HepG2 (cell line): ENCODE results near the gene SGTB. TPM values are rescaled to one million over a fixed set of nuclear protein-coding genes. Genes with fewer than 3 reads are reported as not detected.

Experiments
- DMAP1 ChIP-seq: IDR thresholded peaks from 2 replicates; pipeline ENCODE4 v1.6.1; 2016
- HNF4A ChIP-seq: sonication (generic); formaldehyde crosslinking; IDR thresholded peaks from 2 replicates; pipeline ENCODE4 v1.4.0; 2020; ENCODE audit warnings: missing genetic modification reagents
- HOXA3 ChIP-seq: sonication (generic); formaldehyde crosslinking; IDR thresholded peaks from 2 replicates; pipeline ENCODE4 v1.5.0; 2020; ENCODE audit warnings: missing genetic modification reagents
- KAT8 ChIP-seq: IDR thresholded peaks from 2 replicates; pipeline ENCODE4 v1.6.1; 2016; ENCODE audit warnings: missing genetic modification reagents, missing compliant biosample characterization
- MEF2D ChIP-seq: sonication (generic); formaldehyde crosslinking; IDR thresholded peaks from 2 replicates; pipeline ENCODE4 v1.5.1; 2020; ENCODE audit warnings: mild to moderate bottlenecking, missing genetic modification reagents
- MEIS1 ChIP-seq: sonication (generic); formaldehyde crosslinking; IDR thresholded peaks from 2 replicates; pipeline ENCODE4 v1.9.0; 2021; ENCODE audit warnings: mild to moderate bottlenecking, missing genetic modification reagents, moderate library complexity, borderline replicate concordance
- MEIS2 ChIP-seq: sonication (generic); formaldehyde crosslinking; IDR thresholded peaks from 2 replicates; pipeline ENCODE4 v1.9.0; 2021; ENCODE audit warnings: mild to moderate bottlenecking, missing genetic modification reagents
- MYNN ChIP-seq: sonication (generic); formaldehyde crosslinking; IDR thresholded peaks from 2 replicates; pipeline ENCODE4 v1.4.0; 2020; ENCODE audit warnings: mild to moderate bottlenecking, low read depth, missing genetic modification reagents
- PATZ1 ChIP-seq: sonication (generic); formaldehyde crosslinking; IDR thresholded peaks from 2 replicates; pipeline ENCODE4 v1.4.0; 2020; ENCODE audit warnings: missing genetic modification reagents
- TBX3 ChIP-seq: fragments of 450-650 bp; IDR thresholded peaks from 2 replicates; pipeline ENCODE4 v1.6.1; 2017; ENCODE audit warnings: antibody characterized with exemption, mild to moderate bottlenecking, inconsistent platforms, borderline replicate concordance
- THAP9 ChIP-seq: sonication (generic); formaldehyde crosslinking; IDR thresholded peaks from 2 replicates; pipeline ENCODE4; 2020; ENCODE audit warnings: missing genetic modification reagents, mild to moderate bottlenecking, borderline replicate concordance
- ZNF230 ChIP-seq: sonication (generic); formaldehyde crosslinking; IDR thresholded peaks from 2 replicates; pipeline ENCODE4 v1.4.0; 2020; ENCODE audit warnings: mild to moderate bottlenecking, missing genetic modification reagents
- ZNF431 ChIP-seq: sonication (generic); formaldehyde crosslinking; IDR thresholded peaks from 2 replicates; pipeline ENCODE4 v1.9.0; 2022; ENCODE audit warnings: missing genetic modification reagents, low read depth, mild to moderate bottlenecking, borderline replicate concordance
- ZNF496 ChIP-seq: sonication (generic); formaldehyde crosslinking; IDR thresholded peaks from 2 replicates; pipeline ENCODE4 v1.8.1; 2023; ENCODE audit warnings: mild to moderate bottlenecking, moderate library complexity, missing genetic modification reagents; ENCODE audit not compliant: insufficient replicate concordance
- ZNF557 ChIP-seq: sonication (generic); formaldehyde crosslinking; IDR thresholded peaks from 2 replicates; pipeline ENCODE4 v1.4.0; 2020; ENCODE audit warnings: missing genetic modification reagents
- ZNF570 ChIP-seq: sonication (generic); formaldehyde crosslinking; IDR thresholded peaks from 2 replicates; pipeline ENCODE4 v1.4.0; 2020; ENCODE audit warnings: mild to moderate bottlenecking, missing genetic modification reagents, borderline replicate concordance
- ZNF597 ChIP-seq: sonication (generic); formaldehyde crosslinking; IDR thresholded peaks from 2 replicates; pipeline ENCODE4 v1.5.0; 2020; ENCODE audit warnings: missing genetic modification reagents
- ZNF709 ChIP-seq: sonication (generic); formaldehyde crosslinking; IDR thresholded peaks from 2 replicates; pipeline ENCODE4 v1.5.0; 2020; ENCODE audit warnings: mild to moderate bottlenecking, missing genetic modification reagents
- ZNF740 ChIP-seq: sonication (generic); formaldehyde crosslinking; IDR thresholded peaks from 2 replicates; pipeline ENCODE4 v1.4.0; 2020; ENCODE audit warnings: missing genetic modification reagents
- ZNF768 ChIP-seq: sonication (generic); formaldehyde crosslinking; IDR thresholded peaks from 2 replicates; pipeline ENCODE4 v1.4.0; 2020; ENCODE audit warnings: missing genetic modification reagents
- ZNF790 ChIP-seq: sonication (generic); formaldehyde crosslinking; IDR thresholded peaks from 2 replicates; pipeline ENCODE4 v1.8.0; 2022; ENCODE audit warnings: missing genetic modification reagents, mild to moderate bottlenecking, borderline replicate concordance
- ZSCAN12 ChIP-seq: sonication (generic); formaldehyde crosslinking; IDR thresholded peaks from 2 replicates; pipeline ENCODE4 v1.9.0; 2021; ENCODE audit warnings: mild to moderate bottlenecking, missing genetic modification reagents
- ZSCAN9 ChIP-seq: IDR thresholded peaks from 2 replicates; pipeline ENCODE4 v1.6.1; 2016; ENCODE audit warnings: borderline replicate concordance
- polyA plus RNA-seq, 8 experiments: library from polyadenylated mRNA; depleted of rRNA in 3 of 8; stranded (reverse) in 7 of 8; unstranded in 1 of 8; fragments of >200 nt; fragmentation: Illumina TruSeq in 4 of 8; extraction: Trizol in 4 of 8; gene quantifications; 2 replicates each; pipeline versions ENCODE4 v1.2.1 to v1.2.3, GENCODE V29; 2011 to 2016; ENCODE audit warnings: low read depth in 4 of 8, missing spikeins in 1 of 8, mixed read lengths in 1 of 8; ENCODE audit not compliant: insufficient read depth in 1 of 8
- total RNA-seq, 5 experiments: library from RNA; depleted of rRNA; stranded (reverse); fragments of >200 nt; fragmentation: Illumina TruSeq; extraction: Trizol; gene quantifications; 2 replicates each; pipeline ENCODE4 v1.2.3, GENCODE V29; 2016; ENCODE audit warnings: low read depth in 1 of 5

Gene SGTB
- total and polyA plus RNA-seq, 2 of the 13 experiments (the other 11 are each of a cell fraction or from before 2014, with no cell fraction given): 5.2 to 11.2 TPM

GRCh38 chr5:65721720-65722574, at the start of gene SGTB, which contains the start of gene NLN (continued):
- TF ChIP-seq MEIS1 (CRISPR knock-in tag) (0 out of 2 replicates have a peak, but pooled peaks have one; percentile 70), ZNF768 (CRISPR knock-in tag) (peak; percentile 38; the same call in 1 of the 2 replicates), ZNF740 (CRISPR knock-in tag) (no peak), ZNF597 (CRISPR knock-in tag) (no peak), MYNN (CRISPR knock-in tag) (0 out of 2 replicates have a peak, but pooled peaks have one; percentile 4), ZNF709 (CRISPR knock-in tag) (peak; percentile 73; the same call in 1 of the 2 replicates), HNF4A (CRISPR knock-in tag) (no peak), ZNF557 (CRISPR knock-in tag) (no peak; the same call in 1 of the 2 replicates), HOXA3 (CRISPR knock-in tag) (peak; percentile 4; the same call in 1 of the 2 replicates), ZSCAN12 (no peak), MEIS2 (CRISPR knock-in tag) (peak; percentile 60; the same call in 1 of the 2 replicates), PATZ1 (CRISPR knock-in tag) (0 out of 2 replicates have a peak, but pooled peaks have one; percentile 3), MEF2D (CRISPR knock-in tag) (peak; percentile 32; the same call in 1 of the 2 replicates), ZSCAN9 (peak; percentile 13; the same call in 1 of the 2 replicates), KAT8 (CRISPR knock-in tag) (peak; percentile 67; the same call in 1 of the 2 replicates), ZNF431 (CRISPR knock-in tag) (no peak; the same call in 1 of the 2 replicates), ZNF570 (CRISPR knock-in tag) (no peak), ZNF790 (CRISPR knock-in tag) (0 out of 2 replicates have a peak, but pooled peaks have one; percentile 43), THAP9 (CRISPR knock-in tag) (no peak; the same call in 1 of the 2 replicates), TBX3 (no peak), ZNF496 (CRISPR knock-in tag) (no peak), DMAP1 (CRISPR knock-in tag) (peak; percentile 58; the same call in 1 of the 2 replicates), ZNF230 (CRISPR knock-in tag) (peak; percentile 75; the same call in 1 of the 2 replicates)
